Stimulated activated CD8-positive, alpha-beta memory T cell treated with anti-CD3 and anti-CD28 coated beads, Interleukin-12 subunit alpha, Interleukin-12 subunit beta, amount 100 ng/mL, for 4 hours (primary cell): ENCODE results near the gene CLEC1B.
"Not testable (repeated sequence)": the region's sequence is repeated elsewhere in the genome, so short reads cannot be mapped to it uniquely, and the experiment has no call there.

Experiments used
- DNase-seq: peaks from one replicate; pipeline ENCODE4 v3.0.0-alpha.2; 2020; ENCODE audit warnings: low read depth

CLEC1B gene

DNA sequence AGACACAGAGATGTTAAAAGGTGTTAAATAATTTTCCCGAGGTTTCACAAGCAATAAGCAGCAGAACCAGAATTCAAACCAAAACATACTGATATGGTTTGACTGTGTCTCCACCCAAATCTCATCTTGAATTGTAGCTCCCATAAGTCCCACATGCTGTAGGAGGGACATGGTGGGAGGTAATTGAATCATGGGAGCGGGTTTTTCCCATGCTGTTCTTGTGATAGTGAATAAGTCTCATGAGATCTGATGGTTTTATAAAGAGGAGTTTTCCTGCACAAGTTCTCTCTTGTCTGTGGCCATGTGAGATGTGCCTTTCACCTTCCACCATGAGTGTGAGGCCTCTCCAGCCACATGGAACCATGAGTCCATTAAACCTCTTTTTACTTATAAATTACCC, 24.2 kb downstream of the CLEC1B start:
- not testable (repeated sequence) for DNase-seq

DNA sequence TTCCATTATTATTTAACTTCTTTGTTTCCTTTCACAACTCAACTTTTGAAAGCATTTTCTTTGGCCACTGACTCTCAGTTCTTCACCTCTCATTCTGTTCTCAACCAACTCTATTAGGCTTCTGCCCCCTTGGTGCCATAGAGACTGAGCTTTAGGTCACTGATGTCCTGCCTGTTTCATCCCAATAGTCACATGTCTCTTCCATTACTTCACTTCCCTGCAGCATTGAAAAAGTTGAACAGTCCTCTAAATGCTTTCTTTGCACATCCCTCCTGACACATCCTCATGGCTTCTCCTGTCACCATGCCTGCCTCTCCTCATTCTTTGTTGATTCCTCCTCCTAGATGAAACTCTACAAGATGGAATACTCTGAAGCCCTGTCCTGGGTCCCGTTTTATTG, 25.0 kb downstream of the CLEC1B start:
- DNase-seq, result no peak

- no peak for DNase-seq
Measured at GRCh38 chr12:9971181-9971580, 27.7 kb downstream of the CLEC1B start, which contains the start of gene CLEC12A. CLEC12A (plus strand) TSS chr12:9971409; CDS start chr12:9971597, 188 bp downstream.

DNA sequence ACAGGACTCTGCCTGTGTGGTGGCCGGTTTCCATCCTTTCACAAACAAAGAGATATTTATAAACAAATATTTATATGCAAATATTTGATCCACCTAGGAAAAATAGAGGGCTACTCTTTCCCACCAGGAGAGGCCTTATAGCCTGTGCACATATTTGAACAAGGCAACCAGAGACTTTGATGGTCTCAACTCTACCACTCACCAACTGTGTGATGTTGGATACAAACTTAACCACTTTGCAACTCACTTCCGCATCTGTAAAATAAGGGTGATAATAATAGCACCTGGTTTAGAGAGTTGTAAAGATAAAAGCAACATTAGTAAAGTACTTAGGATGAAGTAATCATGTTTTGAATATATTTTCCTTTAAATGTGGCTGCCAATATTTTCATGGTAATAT, 29.2 kb downstream of the CLEC1B start:
- DNase-seq, result no peak

DNA sequence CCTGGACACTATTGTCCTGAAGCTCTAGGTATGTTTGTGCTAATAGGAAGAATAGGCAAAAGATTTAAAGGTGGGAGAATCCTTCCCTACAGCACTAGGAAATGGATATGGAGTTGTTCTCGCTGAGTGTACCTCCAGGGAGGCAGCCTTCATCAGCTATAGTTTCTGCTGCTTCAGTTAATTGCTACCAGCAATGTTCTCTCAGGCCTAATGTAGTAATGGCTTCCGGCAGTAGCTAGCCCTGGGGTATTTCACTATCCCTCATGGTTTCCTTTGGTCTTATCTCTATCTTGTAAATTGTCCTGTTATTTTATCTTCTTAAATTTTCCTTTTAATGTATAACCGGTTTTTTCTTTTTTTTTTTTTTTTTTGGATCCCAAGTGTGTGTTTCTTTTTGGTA, 37.0 kb downstream of the CLEC1B start:
- no peak for DNase-seq

GRCh38 chr12:9961106-9961505, 37.8 kb downstream of the CLEC1B start:
- DNase-seq, result no peak

DNA sequence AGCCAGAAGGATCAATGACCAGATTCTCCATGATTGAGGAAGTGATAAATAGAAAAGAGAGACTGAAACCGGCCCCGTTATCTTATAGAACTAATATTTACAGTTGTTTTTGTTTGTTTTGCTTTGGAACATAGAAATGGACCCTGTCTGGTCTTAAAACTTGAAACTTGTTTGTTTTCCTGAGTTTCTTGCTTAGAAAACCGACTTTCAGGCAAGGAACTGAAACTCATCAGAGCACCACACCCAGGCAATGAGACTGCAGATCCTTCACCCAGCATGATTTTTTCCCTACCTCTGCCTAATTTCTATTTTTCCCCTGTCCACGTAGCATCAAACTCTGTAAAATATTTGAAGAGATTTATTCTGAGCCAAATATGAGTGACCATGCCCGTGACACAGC, 38.3 kb downstream of the CLEC1B start:
- no peak for DNase-seq

DNA sequence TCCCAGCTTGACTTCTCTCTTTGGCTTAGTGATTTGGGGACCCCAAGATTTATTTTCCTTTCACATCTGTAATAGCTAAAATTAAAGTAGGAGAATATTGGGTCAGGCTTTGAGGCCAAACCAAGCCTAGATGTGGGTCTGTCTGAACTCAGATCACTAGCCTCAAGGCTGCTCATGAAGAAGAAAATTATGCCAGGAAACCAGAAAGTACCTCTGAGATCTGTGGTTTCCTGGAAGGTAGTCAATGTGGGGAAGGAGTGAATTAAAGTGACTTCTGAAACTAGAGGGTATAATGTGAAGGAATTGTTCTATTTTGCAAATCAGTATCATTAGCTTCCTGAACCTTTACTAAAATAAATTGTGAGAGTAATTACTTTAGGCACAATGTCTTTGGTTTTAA, 41.1 kb downstream of the CLEC1B start:
- no peak for DNase-seq

- not testable (repeated sequence) for DNase-seq
Measured at GRCh38 chr12:9952954-9953729, 45.8 kb downstream of the CLEC1B start.

DNA sequence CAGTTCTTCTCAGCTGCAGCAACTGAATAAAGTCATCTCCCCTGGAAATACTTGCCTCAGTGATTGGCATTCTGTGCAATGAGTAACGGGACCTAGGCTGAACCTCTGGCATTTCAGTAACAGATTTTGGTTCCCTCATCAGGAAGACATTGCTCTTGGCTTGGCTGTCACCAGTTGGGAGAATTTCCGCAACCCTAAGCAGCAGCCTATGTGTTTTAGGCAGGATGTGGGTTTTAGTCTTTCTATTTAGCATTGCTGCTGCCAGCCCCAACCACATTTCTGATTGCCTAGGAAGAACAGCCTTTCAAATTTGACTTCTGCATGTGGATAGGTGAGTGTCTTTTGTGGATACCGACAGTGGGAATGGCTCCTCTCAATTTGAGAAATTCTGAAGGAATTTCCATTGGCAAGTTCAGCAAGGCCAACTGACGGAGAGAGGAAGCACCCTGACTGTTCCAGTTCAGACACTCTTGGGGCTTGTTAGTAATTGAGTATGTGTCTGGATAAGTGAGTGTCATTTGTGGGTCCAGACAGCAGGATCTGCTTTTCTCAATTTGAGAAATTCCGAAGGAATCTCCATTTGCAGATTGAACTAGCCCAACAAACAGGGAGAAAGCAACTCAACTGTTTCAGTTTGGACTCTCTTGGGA, 47.8 kb downstream of the CLEC1B start:
- DNase-seq, result no peak

GRCh38 chr12:9948606-9949296, 50.2 kb downstream of the CLEC1B start:
- DNase-seq, result no peak

DNA sequence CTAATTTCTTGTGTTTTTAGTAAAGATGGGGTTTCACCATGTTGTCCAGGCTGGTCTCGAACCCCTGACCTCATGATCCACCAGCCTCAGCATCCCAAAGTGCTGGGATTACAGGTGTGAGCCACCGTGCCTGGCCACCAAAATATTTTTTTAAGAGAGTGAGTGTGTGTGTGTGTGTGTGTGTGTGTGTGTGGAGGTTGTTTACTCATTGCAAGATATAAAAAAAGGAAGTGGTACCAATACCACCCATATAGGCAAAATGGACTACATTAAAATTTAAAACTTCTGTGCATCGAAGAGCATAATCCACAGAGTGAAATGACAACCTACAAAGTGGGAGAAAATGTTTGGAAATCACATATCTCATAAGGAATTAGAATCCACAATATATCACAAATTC, 51.2 kb downstream of the CLEC1B start:
- no peak for DNase-seq

GRCh38 chr12:9944391-9944790, 54.5 kb downstream of the CLEC1B start:
- no peak for DNase-seq

DNA sequence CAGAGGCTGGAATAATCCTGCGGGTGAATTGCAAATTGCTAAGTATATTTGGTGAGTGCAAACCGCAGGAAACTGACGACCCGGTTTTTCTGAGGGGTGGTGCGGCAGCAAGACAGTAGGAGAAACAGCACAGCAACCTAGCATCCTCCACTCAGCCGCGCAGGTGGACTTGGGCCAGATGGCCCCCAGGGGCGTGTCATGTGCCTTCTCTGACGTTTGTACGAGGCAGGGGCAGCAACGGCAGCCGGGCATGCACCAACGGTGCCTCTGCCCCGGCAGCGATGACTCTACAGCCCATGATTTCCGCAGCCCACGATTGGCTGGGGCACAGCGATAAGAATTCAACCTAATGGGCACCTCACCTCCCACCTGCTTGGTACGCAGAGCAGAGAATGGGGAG, 55.7 kb downstream of the CLEC1B start:
- DNase-seq, result no peak
